ENCODE data around the gene DCLK1.

Gene DCLK1

DNA sequence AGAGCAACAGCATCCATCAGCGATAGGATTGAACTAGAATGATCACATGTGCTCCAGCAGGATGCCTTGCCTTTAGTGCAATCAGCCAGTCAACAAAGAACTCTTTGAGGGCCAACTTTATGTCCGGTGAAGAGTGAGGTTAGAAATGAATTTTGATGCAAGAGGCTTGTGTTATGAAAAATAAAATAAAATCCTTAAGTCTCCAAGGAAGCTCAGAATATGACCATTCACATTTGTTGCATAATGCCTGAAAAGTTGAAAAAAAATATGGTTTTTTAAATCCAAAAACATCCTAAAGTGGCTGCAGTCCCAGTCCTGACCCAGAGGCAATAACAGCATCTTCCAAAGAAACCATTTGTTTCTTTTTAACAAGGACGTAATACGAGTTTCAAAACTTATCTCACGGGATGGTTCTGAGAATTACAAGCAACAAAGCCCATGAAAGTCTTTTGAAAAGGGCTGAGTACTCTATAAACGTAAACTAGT, 61.3 kb downstream of the DCLK1 start:
- no peak overlapping the region for H3K4me3 ChIP-seq (ENCODE audit: low read length)
- no peak overlapping the region for H2AFZ ChIP-seq (ENCODE audit: low read depth, low read length)
- peaks cover 5% of the 10 kb centered on the region for H3K4me1 ChIP-seq (ENCODE audit: insufficient read depth, low read length)
- H3K9me3 ChIP-seq (ENCODE audit: low read length) = peaks cover 3% of the 10 kb centered on the region
- H3K36me3 ChIP-seq (ENCODE audit: insufficient read depth, low read length) = no peaks in the 10 kb centered on the region
- H3K27me3 ChIP-seq (ENCODE audit: insufficient read depth, low read length) = no peaks in the 10 kb centered on the region

DNA sequence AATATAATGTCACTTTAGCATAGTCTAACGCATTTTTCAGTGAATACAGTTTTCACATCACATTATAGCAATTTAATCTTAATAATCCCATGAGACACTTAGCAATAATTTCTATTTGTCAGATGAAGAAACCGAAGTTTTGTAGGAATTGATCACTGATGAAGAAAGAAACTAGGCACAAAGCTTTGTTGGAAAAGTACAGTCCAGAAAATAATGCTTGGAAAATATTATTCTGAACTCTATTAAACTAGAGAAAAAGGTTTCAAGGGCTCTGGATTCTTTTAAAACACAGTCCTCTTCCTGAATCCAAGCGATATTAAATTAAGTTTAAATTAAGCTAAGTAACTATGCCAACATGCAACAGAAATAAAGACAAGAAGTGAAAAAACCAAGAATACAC, 62.2 kb downstream of the DCLK1 start:
- Histone ChIP-seq H3K9me3 (ENCODE audit: low read length) (peaks cover 3% of the 10 kb centered on the region), H3K4me1 (ENCODE audit: insufficient read depth, low read length) (no peaks in the 10 kb centered on the region), H3K4me3 (ENCODE audit: low read length) (no peak overlapping the region), H2AFZ (ENCODE audit: low read depth, low read length) (no peak overlapping the region), H3K36me3 (ENCODE audit: insufficient read depth, low read length) (no peaks in the 10 kb centered on the region), H3K27me3 (ENCODE audit: insufficient read depth, low read length) (no peaks in the 10 kb centered on the region)

DNA sequence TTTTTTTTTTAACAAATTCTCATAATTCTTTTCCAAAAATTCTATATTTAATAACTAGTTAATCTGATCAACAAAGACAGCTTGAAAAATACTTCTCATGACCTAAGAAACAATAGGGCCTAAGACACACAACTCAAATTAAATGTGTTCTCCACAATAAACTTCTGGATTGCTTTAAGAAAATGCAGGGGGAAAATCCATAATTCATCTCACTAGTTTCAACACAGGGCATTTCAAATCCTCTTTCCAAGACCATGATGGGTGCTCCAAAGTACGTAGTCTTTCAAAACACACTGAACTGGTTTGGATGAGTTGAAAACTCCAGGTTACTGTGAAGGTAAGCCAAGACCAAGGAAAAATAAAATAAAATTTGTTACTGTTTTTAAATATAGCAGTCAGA, 62.6 kb downstream of the DCLK1 start:
- Histone ChIP-seq H2AFZ (ENCODE audit: low read depth, low read length) (no peak overlapping the region), H3K9me3 (ENCODE audit: low read length) (peaks cover 2% of the 10 kb centered on the region), H3K4me1 (ENCODE audit: insufficient read depth, low read length) (no peaks in the 10 kb centered on the region), H3K27me3 (ENCODE audit: insufficient read depth, low read length) (no peaks in the 10 kb centered on the region), H3K4me3 (ENCODE audit: low read length) (no peak overlapping the region), H3K36me3 (ENCODE audit: insufficient read depth, low read length) (no peaks in the 10 kb centered on the region)

DNA sequence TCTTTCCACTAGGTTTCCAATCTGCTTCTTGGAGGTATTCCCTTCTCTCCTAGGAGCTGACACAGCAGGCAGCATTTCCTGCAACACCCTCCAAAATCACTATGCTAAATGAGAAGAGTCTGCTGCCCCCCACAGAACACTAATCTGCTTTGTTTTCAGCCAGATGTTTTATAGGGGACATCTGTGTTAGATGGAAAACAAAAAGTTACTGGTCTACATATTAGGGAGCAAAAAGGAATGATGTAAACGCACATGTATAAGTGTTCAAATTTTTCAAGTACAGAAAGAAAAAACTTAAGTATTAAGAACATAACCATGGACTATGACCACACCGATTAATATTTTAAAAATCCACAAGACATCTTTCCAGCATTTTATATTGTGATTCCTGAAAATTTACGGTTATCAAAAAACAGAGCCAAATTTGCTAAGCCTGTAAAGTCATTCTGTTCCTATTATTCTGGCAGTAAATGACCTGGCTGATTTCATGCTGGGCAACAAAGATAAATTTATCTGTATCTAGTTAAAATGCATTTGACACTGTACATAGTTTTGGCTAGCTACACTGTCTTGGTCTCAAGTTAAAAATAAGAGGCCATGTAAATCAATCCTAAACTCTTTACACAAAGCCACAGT, 63.3 kb downstream of the DCLK1 start:
- no peak overlapping the region for H2AFZ ChIP-seq (ENCODE audit: low read depth, low read length)
- H3K4me1 ChIP-seq (ENCODE audit: insufficient read depth, low read length) = no peaks in the 10 kb centered on the region
- no peaks in the 10 kb centered on the region for H3K9me3 ChIP-seq (ENCODE audit: low read length)
- H3K27me3 ChIP-seq (ENCODE audit: insufficient read depth, low read length) = no peaks in the 10 kb centered on the region
- no peak overlapping the region for H3K4me3 ChIP-seq (ENCODE audit: low read length)
- H3K36me3 ChIP-seq (ENCODE audit: insufficient read depth, low read length) = no peaks in the 10 kb centered on the region

DNA sequence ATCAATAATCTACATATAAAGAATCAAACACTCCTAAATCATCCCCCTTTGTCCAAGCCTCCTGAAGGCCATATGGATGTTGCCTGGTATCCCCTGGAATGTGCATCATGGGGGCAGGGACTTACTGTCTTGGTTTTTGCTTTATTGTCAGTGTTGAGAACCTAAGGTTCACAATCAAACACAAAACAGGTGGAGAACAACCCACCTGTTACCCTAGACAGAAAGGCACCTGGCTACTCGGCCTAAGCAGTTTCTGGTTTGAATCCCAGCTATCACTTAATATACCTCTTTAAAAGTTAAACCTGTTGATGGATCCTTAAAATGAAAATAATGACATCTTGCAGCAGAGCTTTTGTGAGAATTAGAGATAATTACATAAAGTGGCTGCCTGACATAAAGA, 68.9 kb downstream of the DCLK1 start:
- Histone ChIP-seq H2AFZ (ENCODE audit: low read depth, low read length) (no peak overlapping the region), H3K4me1 (ENCODE audit: insufficient read depth, low read length) (no peaks in the 10 kb centered on the region), H3K4me3 (ENCODE audit: low read length) (no peak overlapping the region)

DNA sequence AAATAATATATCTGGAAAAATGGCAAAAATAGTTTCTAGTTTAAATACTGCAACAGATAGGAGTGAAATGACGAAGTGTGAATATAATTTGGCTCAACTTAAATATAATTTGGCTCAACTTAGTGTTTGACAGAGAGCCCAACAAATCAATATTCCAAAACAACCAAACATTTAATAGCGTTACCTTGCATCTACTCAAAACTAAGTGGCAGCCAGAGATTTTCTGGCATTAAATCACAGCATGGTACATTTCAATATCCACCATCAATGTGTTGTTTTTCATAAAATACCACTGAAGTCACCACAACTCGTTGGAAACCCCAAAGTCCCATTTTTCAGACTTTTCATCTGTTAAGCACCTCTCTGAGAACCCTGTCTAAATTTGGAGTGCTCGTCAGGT, 69.6 kb downstream of the DCLK1 start:
- Histone ChIP-seq H3K4me3 (ENCODE audit: low read length) (no peak overlapping the region), H3K4me1 (ENCODE audit: insufficient read depth, low read length) (no peaks in the 10 kb centered on the region), H2AFZ (ENCODE audit: low read depth, low read length) (no peak overlapping the region), H3K27me3 (ENCODE audit: insufficient read depth, low read length) (no peaks in the 10 kb centered on the region), H3K36me3 (ENCODE audit: insufficient read depth, low read length) (no peaks in the 10 kb centered on the region), H3K9me3 (ENCODE audit: low read length) (no peaks in the 10 kb centered on the region)

More for the DNA sequence above, 68.9 kb downstream of the DCLK1 start:
- H3K27me3 ChIP-seq (ENCODE audit: insufficient read depth, low read length) = no peaks in the 10 kb centered on the region
- H3K36me3 ChIP-seq (ENCODE audit: insufficient read depth, low read length) = no peaks in the 10 kb centered on the region
- H3K9me3 ChIP-seq (ENCODE audit: low read length) = no peaks in the 10 kb centered on the region

DNA sequence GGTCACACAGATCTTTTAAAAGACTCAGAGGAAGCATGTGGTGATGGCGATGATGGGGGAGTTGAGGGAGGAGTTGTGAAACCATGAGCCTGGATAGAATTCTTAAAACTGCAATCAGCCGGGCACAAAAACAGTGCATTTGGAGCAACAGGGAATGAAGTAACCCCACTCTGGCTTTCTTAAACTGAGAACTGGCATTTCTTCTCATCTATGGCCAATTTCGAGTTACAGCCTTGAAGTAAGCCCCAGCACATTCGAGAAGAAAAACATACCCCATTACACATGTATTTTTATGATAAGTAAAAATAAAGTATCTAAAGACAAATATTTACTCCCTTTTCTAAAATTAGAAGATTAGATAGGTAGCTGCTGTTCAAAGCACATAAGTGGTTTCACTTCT, 70.1 kb downstream of the DCLK1 start:
- Histone ChIP-seq H3K27me3 (ENCODE audit: insufficient read depth, low read length) (no peaks in the 10 kb centered on the region), H3K9me3 (ENCODE audit: low read length) (no peaks in the 10 kb centered on the region), H3K36me3 (ENCODE audit: insufficient read depth, low read length) (no peaks in the 10 kb centered on the region), H3K4me3 (ENCODE audit: low read length) (no peak overlapping the region), H3K4me1 (ENCODE audit: insufficient read depth, low read length) (no peaks in the 10 kb centered on the region), H2AFZ (ENCODE audit: low read depth, low read length) (no peak overlapping the region)

DNA sequence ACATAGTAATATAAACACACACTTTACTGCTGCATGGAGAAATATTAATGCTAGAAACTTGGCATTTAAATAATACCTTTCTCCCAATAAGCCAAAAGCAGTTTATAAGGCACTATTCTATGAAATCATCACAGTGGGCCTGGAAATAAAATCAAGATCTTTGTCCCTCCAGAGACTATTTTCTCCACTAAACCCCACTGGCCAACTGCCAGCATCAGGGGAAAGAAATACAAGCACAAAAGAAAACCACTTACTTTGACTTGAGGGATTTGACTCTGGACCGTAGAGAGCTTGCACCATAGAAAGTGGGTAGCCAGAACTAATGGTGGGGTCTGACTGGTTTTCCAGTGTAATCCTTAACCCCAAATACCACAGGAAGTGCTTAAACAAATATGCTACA, 71.9 kb downstream of the DCLK1 start:
- peaks cover 3% of the 10 kb centered on the region for H3K9me3 ChIP-seq (ENCODE audit: low read length)
- no peaks in the 10 kb centered on the region for H3K4me1 ChIP-seq (ENCODE audit: insufficient read depth, low read length)
- H3K27me3 ChIP-seq (ENCODE audit: insufficient read depth, low read length) = no peaks in the 10 kb centered on the region
- no peak overlapping the region for H3K4me3 ChIP-seq (ENCODE audit: low read length)
- no peaks in the 10 kb centered on the region for H3K36me3 ChIP-seq (ENCODE audit: insufficient read depth, low read length)
- no peak overlapping the region for H2AFZ ChIP-seq (ENCODE audit: low read depth, low read length)

DNA sequence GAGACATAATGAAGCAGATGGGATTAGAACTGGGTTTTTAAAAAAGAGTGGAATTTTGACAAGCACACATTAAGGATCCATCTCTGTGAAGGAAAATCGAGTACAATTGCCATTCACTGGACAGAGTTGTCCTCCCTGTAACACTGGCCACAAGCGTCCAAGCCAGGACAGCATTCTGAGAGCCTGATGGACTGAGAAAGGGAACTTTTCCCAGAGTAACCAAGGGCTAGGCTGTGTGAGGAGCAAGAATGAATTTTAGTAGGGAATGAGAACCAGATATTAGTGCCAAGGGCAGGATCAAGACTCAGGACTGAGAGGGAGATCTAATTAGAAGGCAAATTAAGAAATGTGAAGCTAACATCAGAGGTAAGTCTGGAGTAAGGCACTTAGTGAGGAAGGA, 73.1 kb downstream of the DCLK1 start:
- Histone ChIP-seq H3K4me1 (ENCODE audit: insufficient read depth, low read length) (no peaks in the 10 kb centered on the region), H3K27me3 (ENCODE audit: insufficient read depth, low read length) (no peaks in the 10 kb centered on the region), H3K36me3 (ENCODE audit: insufficient read depth, low read length) (no peaks in the 10 kb centered on the region), H3K4me3 (ENCODE audit: low read length) (no peak overlapping the region), H2AFZ (ENCODE audit: low read depth, low read length) (no peak overlapping the region), H3K9me3 (ENCODE audit: low read length) (peaks cover 3% of the 10 kb centered on the region)

DNA sequence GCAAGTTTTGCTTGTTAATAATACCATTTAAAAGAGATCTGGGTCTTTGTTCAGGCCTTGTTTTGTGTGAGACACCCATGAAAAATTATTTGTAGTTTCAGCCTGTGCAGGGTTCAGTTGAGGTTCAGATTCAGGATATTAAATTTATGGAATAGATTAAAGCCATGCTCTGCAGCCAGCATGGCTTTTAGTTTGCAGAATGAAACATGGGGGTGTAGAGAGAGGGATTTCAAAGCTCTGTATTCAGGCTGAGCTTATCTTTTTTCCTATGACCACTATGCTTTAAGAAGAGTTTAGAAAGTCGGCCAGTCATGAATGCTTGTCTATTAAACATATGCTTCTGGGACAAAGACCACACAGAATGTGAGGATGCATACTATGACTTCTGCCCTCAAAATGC, 73.6 kb downstream of the DCLK1 start:
- peaks cover 3% of the 10 kb centered on the region for H3K9me3 ChIP-seq (ENCODE audit: low read length)
- H3K4me3 ChIP-seq (ENCODE audit: low read length) = no peak overlapping the region
- no peaks in the 10 kb centered on the region for H3K4me1 ChIP-seq (ENCODE audit: insufficient read depth, low read length)

DNA sequence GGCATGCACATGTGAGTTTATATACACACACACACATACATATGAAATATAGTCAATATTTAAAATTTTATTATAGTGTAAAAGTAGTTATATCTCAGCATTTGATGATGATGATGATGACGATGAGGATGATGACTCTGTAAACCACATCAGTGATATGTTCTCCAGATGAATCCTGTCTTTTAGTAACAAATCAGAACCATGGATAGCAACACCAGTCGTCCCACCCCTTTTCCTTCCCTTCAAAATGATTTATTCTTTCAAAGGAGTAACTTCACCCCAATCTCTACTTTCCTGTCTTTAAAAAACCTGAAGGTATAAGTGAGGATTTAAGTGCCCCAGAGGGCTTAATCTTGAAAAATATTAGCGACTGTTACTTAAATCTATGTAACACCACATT, 74.1 kb downstream of the DCLK1 start:
- Histone ChIP-seq H3K36me3 (ENCODE audit: insufficient read depth, low read length) (no peaks in the 10 kb centered on the region), H3K4me1 (ENCODE audit: insufficient read depth, low read length) (no peaks in the 10 kb centered on the region), H3K27me3 (ENCODE audit: insufficient read depth, low read length) (no peaks in the 10 kb centered on the region), H3K9me3 (ENCODE audit: low read length) (peaks cover 3% of the 10 kb centered on the region), H3K4me3 (ENCODE audit: low read length) (no peak overlapping the region), H2AFZ (ENCODE audit: low read depth, low read length) (no peak overlapping the region)

More for the DNA sequence above, 73.6 kb downstream of the DCLK1 start:
- no peaks in the 10 kb centered on the region for H3K36me3 ChIP-seq (ENCODE audit: insufficient read depth, low read length)
- no peaks in the 10 kb centered on the region for H3K27me3 ChIP-seq (ENCODE audit: insufficient read depth, low read length)
- H2AFZ ChIP-seq (ENCODE audit: low read depth, low read length) = no peak overlapping the region

DNA sequence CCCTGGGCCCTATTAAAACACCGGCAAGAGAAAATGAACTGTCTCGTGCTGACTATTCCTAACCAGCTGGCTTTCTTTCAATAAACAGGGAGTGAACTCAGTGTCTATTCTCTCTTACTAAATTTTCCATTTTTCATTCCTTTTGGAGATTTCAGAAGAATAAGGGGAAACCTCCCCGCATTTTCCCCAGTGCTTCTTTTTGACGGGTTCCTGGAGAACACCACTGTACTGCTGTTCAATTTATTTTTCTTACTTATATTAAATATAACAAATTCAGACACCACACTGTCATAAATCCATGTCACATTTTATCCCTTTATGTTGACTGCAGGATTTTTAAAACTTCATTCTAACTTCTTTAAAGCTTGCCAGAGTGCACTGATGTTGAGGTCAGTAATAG, 75.8 kb downstream of the DCLK1 start:
- H2AFZ ChIP-seq (ENCODE audit: low read depth, low read length) = no peak overlapping the region
- peaks cover 3% of the 10 kb centered on the region for H3K9me3 ChIP-seq (ENCODE audit: low read length)
- H3K4me1 ChIP-seq (ENCODE audit: insufficient read depth, low read length) = no peaks in the 10 kb centered on the region
- H3K4me3 ChIP-seq (ENCODE audit: low read length) = no peak overlapping the region
- H3K27me3 ChIP-seq (ENCODE audit: insufficient read depth, low read length) = no peaks in the 10 kb centered on the region
- H3K36me3 ChIP-seq (ENCODE audit: insufficient read depth, low read length) = no peaks in the 10 kb centered on the region

DNA sequence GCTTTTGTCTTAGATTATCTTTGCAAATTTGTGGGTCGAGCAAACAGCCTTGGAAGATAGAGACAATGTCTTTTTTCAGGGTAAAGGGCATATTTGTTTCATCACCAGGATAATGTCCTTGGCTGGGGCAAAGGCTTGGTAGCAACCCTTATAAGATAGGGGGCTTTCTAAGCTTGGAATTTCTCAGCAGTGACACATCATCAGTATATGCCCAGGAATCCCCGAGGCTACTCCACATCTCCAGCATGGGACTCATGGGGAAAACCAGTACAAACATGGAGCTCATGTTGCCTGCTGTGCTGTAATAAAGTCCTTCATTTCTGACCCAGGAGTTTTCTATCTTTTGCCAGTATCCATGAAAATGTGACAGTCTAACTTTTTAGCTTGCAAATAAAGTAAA, 77.1 kb downstream of the DCLK1 start:
- Histone ChIP-seq H3K27me3 (ENCODE audit: insufficient read depth, low read length) (no peaks in the 10 kb centered on the region), H3K36me3 (ENCODE audit: insufficient read depth, low read length) (no peaks in the 10 kb centered on the region), H2AFZ (ENCODE audit: low read depth, low read length) (no peak overlapping the region), H3K4me1 (ENCODE audit: insufficient read depth, low read length) (no peaks in the 10 kb centered on the region), H3K9me3 (ENCODE audit: low read length) (peaks cover 3% of the 10 kb centered on the region), H3K4me3 (ENCODE audit: low read length) (no peak overlapping the region)

DNA sequence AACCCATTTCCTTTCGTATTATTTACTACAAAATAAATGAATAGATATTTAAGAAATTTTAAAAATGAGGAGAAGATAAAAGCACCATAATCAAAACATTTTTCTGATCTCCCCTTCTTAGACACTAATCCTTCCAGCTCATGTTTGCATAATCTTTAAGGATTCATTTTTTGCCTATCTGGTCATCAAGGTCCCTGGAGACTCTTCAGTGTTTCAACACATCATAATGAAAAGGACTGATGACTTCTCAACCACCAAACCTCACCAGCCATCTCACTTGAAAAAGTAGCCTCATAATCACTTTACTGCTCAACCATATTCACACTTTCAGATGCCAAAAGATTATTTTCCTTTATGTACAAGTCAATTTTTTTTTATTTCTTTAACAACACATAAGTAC, 80.1 kb downstream of the DCLK1 start:
- Histone ChIP-seq H3K27me3 (ENCODE audit: insufficient read depth, low read length) (no peaks in the 10 kb centered on the region), H3K9me3 (ENCODE audit: low read length) (peaks cover 3% of the 10 kb centered on the region), H3K4me1 (ENCODE audit: insufficient read depth, low read length) (peaks cover 2% of the 10 kb centered on the region), H3K4me3 (ENCODE audit: low read length) (no peak overlapping the region), H3K36me3 (ENCODE audit: insufficient read depth, low read length) (no peaks in the 10 kb centered on the region), H2AFZ (ENCODE audit: low read depth, low read length) (no peak overlapping the region)
